Left ventricle myocardium inferior (tissue), 1 donor: Measurements from ENCODE around the gene SORT1. TPM values are rescaled to one million over a fixed set of nuclear protein-coding genes. Genes with fewer than 3 reads are reported as not detected.

Experiments used
- DNase-seq: peaks from one replicate; pipeline ENCODE4 v3.0.0-alpha.2; 2020
- H3K27ac ChIP-seq: fragments of 200-600 bp; replicated peaks from 2 replicates; pipeline ENCODE4 v1.8.0; 2021
- H3K27me3 ChIP-seq: fragments of 200-600 bp; 2 replicates; pipeline ENCODE4 v1.8.0; 2021; ENCODE audit warnings: low read depth
- H3K36me3 ChIP-seq: fragments of 200-600 bp; 2 replicates; pipeline ENCODE4 v1.8.0; 2021
- H3K4me1 ChIP-seq: fragments of 200-600 bp; 2 replicates; pipeline ENCODE4 v1.8.0; 2021
- H3K4me3 ChIP-seq: fragments of 200-600 bp; 2 replicates; pipeline ENCODE4 v1.8.0; 2021; ENCODE audit warnings: mild to moderate bottlenecking, moderate library complexity
- H3K9me3 ChIP-seq: fragments of 200-600 bp; replicated peaks from 2 replicates; pipeline ENCODE4 v1.8.0; 2021
- intact Hi-C: fragments of 100-400 bp; cut with micrococcal nuclease; formaldehyde crosslinking; loops from one replicate; pipeline ENCODE4 v1.11.0; 2022
- total RNA-seq: library from RNA; stranded (reverse); fragmentation: NEBNext Ultra II Directional; extraction: Animal tissue kit (Norgen Biotek cat#: 25700); gene quantifications from one replicate; pipeline ENCODE4 v1.2.1, GENCODE V29; 2021
- TF ChIP-seq, protein P1 (sequence below): fragments of 200-600 bp; IDR thresholded peaks from 2 replicates; pipeline ENCODE4 v1.8.0; 2021; ENCODE audit warnings: antibody characterized with exemption, mild to moderate bottlenecking, borderline replicate concordance
- donor health status: DM: no; HTN: yes; CAD: no; lungs with severe emphysema.

Gene SORT1
- total RNA-seq, 1 donor from 2014 or later, result 146 TPM

DNA sequence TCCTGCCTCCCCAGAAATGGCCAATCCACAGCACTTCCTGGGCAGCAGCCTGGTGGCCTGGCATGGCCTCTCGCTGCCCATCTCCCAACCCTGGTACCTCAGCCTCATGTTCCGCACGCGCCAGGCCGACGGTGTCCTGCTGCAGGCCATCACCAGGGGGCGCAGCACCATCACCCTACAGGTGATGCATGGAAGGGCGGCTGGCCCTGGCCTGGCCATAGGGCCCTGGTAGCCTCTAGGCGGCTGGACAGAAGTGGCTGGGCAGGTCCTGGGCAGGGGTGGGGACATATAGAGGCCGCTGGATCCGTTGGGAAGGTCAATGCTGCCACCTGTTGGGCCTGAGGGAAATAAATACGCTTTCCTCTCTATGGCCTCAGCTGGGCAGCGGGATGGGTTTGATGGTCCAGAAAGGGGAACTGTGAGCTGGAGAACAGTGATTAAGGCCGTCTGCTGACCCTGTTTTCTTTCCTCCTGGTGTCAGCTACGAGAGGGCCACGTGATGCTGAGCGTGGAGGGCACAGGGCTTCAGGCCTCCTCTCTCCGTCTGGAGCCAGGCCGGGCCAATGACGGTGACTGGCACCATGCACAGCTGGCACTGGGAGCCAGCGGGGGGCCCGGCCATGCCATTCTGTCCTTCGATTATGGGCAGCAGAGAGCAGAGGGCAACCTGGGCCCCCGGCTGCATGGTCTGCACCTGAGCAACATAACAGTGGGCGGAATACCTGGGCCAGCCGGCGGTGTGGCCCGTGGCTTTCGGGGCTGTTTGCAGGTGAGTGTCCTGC is 133.9 kb downstream of the SORT1 start:
- intact Hi-C loops, result no loop called here
- H3K27ac ChIP-seq, result no peak overlapping the region
- TF ChIP-seq, protein P1, sequence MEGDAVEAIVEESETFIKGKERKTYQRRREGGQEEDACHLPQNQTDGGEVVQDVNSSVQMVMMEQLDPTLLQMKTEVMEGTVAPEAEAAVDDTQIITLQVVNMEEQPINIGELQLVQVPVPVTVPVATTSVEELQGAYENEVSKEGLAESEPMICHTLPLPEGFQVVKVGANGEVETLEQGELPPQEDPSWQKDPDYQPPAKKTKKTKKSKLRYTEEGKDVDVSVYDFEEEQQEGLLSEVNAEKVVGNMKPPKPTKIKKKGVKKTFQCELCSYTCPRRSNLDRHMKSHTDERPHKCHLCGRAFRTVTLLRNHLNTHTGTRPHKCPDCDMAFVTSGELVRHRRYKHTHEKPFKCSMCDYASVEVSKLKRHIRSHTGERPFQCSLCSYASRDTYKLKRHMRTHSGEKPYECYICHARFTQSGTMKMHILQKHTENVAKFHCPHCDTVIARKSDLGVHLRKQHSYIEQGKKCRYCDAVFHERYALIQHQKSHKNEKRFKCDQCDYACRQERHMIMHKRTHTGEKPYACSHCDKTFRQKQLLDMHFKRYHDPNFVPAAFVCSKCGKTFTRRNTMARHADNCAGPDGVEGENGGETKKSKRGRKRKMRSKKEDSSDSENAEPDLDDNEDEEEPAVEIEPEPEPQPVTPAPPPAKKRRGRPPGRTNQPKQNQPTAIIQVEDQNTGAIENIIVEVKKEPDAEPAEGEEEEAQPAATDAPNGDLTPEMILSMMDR, result peak; percentile 97

GRCh38 chr1:109263234-109263596 is 134.5 kb downstream of the SORT1 start:
- Histone ChIP-seq H3K27me3 (no peaks in the 10 kb centered on the region), H3K4me3 (no peak overlapping the region), H3K27ac (no peak overlapping the region), H3K36me3 (no peaks in the 10 kb centered on the region), H3K4me1 (peaks cover 7% of the 10 kb centered on the region), H3K9me3 (no peaks in the 10 kb centered on the region)
- TF ChIP-seq, protein P1, result no peak
- intact Hi-C loops, result no loop called here
- DNase-seq, result no peak

More for the DNA sequence above, 133.9 kb downstream of the SORT1 start:
- Histone ChIP-seq H3K36me3 (no peaks in the 10 kb centered on the region), H3K9me3 (no peaks in the 10 kb centered on the region), H3K4me1 (peaks cover 7% of the 10 kb centered on the region), H3K4me3 (no peak overlapping the region), H3K27me3 (no peaks in the 10 kb centered on the region)
- peak; percentile 75 for DNase-seq

GRCh38 chr1:109262231-109263055 is 135.3 kb downstream of the SORT1 start:
- intact Hi-C loops, result no loop called here
- H3K36me3 ChIP-seq, result no peaks in the 10 kb centered on the region
- DNase-seq, result no peak

DNA sequence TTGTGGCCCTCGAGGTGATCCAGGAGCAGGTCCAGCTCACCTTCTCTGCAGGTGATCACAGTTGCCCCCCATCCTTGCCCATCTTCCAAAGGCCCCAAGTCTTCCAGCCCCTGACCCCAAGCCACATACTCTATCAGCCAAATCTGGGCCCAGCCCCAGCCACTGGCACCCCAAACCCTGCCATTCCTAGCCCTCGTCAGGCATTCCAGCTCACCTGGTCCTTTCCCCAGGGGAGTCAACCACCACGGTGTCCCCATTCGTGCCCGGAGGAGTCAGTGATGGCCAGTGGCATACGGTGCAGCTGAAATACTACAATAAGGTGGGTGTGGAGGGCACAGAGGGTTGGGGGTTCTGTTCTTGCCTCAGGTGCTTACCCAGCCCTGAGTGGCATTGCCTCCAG is 136.1 kb downstream of the SORT1 start:
- H3K4me1 ChIP-seq, result peaks cover 7% of the 10 kb centered on the region
- no peak overlapping the region for H3K4me3 ChIP-seq
- DNase-seq, result no peak
- TF ChIP-seq, protein P1, result no peak
- H3K36me3 ChIP-seq, result no peaks in the 10 kb centered on the region
- intact Hi-C loops, result no loop called here
- no peaks in the 10 kb centered on the region for H3K9me3 ChIP-seq
- H3K27me3 ChIP-seq, result no peaks in the 10 kb centered on the region
- no peak overlapping the region for H3K27ac ChIP-seq

More at GRCh38 chr1:109262231-109263055, 135.3 kb downstream of the SORT1 start:
- Histone ChIP-seq H3K27ac (no peak overlapping the region), H3K9me3 (no peaks in the 10 kb centered on the region), H3K27me3 (no peaks in the 10 kb centered on the region), H3K4me1 (peaks cover 7% of the 10 kb centered on the region), H3K4me3 (no peak overlapping the region)
- TF ChIP-seq, protein P1, result no peak

GRCh38 chr1:109261006-109261405 is 136.7 kb downstream of the SORT1 start:
- peaks cover 7% of the 10 kb centered on the region for H3K4me1 ChIP-seq
- H3K36me3 ChIP-seq, result no peaks in the 10 kb centered on the region
- TF ChIP-seq, protein P1, result no peak
- no peak overlapping the region for H3K4me3 ChIP-seq
- no peaks in the 10 kb centered on the region for H3K27me3 ChIP-seq
- DNase-seq, result no peak
- intact Hi-C loops, result no loop called here
- H3K27ac ChIP-seq, result no peak overlapping the region
- H3K9me3 ChIP-seq, result no peaks in the 10 kb centered on the region
